Suppressor macrophage treated with lipopolysaccharide for 1 hour (primary cell): Measurements from ENCODE around the gene TTC27.

ENCODE experiments used
- DNase-seq, 3 donors: peaks; one replicate each; pipeline ENCODE4 v3.0.0-alpha.2; 2020 to 2022

TTC27 gene

DNA sequence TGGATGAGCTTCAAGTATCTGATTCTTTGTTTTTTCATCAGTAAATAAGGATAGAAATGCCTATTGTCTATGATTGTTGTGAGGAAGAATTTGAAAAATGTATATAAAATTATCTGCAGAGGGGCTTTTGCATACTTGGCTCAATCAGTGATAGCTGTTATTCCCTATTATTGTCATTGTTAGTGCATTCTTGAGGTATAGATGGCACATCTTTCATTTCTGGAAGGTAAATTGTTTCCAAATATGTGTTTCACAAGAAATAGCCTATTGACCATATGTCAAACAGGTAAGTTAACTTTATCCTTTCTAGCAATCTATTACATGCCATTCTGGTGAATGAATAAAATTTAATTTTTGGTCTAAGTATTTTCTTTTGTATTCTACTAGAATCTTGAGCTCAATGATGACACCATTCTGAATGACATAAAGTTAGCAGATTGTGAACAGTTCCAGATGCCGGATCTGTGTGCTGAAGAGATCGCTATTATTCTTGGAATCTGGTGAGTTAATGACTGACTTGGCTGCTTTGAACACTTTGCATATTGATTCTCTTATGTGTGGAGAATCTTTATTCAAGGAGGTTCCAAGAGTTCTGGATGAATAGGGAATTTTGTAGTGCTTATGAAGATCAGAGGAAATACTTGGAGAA, 44.2 kb downstream of the TTC27 start:
- DNase-seq, result no peak

DNA sequence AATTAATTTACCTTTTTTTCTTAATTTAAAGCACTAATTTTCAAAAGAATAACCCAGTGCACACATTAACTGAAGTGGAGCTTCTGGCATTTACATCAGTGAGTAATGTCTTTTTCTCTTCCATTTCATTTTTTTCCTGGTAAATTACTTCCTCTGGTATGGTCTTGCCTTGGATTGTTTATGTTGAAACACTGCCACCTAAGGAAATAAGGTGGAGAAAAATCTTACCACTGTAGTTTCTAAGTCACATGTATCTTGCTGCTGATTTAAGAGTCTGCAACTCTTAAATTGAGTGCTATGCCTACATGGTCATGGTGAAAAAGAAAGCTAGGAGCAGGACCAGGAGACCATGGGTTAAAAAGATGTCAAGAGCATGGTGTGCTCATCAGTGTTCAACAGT, 51.0 kb downstream of the TTC27 start:
- DNase-seq, result no peak

DNA sequence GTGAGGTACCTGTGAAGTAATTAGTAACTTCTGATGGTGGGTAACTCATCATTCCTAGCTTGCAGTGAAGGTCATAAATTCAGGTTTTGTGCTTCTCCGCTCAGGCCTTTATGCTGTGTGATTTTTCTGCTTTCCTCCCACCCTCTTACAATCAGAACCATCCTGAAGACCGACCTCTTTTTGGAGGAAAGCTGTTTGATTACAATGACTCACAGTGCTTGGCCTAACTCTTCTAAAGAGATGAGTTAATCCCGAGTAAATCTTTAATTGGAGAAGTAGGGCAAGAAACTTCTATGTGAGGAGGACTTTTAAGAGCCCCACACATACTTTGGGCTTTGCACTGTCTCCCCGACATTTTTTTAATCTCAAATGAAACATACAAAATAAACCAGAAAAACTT, 53.1 kb downstream of the TTC27 start:
- no peak for DNase-seq

DNA sequence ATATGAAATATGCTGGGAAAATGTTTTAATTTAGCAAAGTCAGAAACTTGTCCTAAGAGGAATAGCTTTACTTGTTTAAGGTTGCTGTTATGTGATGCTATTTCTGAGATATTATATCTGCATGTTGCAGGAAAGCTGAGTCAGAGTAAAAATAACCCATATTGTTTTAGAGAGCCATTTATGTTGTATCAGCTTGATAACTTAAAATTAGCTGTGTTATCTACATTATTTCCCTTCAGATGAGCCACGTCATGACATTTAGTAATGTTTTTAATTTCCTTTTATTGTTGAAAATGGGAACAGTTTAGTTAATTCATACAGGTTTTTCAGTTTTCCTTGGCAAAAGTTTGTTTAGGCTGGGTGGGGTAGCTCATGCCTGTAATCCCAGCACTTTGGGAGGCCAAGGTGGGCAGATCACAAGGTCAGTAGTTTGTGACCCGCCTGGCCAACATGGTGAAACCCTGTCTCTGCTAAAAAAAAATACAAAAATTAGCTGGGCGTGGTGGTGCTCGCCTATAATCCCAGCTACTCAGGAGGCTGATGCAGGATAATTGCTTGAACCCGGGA, 55.8 kb downstream of the TTC27 start:
- DNase-seq, result no peak

DNA sequence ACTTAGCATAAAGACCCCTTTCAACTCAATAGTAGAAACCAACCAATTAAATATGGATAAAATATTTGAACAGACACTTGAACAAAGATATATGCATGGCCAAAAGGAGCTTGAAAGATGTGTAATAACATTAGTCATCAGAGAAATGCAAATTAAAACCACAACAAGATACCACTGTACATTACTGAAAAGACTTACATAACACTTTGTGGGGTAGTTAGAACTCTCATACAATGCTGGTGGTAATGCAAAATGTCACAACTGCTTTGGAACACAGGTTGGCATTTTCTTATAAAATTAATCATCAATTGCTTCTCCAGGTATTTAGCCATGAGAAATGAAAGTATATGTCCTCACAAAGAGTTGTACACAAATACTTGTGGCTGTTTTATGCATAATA, 60.7 kb downstream of the TTC27 start:
- peak; percentile 7 to 56 (median 54) for DNase-seq

DNA sequence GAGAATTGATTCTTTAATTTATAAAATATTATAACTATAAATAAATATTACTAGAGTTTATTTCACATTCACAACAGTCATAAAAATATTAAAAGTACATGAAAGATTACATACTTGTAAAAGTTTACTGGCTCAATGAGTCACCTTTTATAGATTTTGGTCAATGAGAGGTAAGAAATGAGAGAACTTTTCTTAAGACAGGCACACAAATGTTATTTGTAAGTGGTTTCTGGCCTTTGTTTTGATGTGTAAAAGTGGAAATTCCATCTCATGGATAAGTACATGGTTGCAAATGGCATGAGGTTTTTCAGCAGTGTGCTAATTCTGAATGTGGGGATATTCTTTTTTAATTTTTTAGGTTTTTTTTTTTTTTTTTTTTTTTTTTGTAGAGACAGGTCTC, 63.8 kb downstream of the TTC27 start:
- DNase-seq, result peak; percentile 2 to 29 (median 24)

DNA sequence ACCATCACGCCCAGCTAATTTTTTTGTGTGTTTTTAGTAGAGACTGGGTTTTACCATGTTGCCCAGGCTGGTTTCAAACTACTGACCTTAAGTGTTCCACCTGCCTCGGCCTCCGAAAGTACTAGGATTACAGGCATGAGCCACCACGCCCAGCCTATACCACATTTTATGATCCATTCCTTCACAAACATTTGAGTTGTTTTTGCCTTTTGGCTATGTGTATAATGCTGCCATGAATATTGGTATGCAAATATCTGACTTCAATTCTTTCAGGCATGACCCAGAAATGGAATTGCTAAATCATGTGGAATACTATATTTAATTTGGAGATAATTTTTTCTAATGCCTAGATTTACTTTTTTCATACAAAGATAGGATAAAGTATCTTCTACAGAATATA, 68.6 kb downstream of the TTC27 start:
- no peak for DNase-seq

DNA sequence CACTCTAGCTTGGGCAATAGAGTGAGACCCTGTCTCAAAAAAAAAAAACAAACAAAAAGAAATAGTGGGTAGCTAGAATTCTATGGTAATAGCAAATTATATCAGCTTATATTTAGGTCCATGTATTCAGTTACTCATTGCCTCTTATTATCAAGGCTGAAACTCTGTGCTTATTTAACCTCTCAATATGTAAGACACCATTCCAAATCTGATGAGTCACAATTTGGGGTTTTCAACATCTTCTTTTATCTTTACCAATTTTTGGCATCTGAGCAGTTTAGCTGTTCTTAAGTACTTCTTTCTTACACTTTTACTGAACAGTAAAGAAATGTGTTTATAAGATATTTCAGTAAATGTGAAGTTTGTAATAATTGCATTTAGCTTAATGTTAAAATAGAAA, 69.3 kb downstream of the TTC27 start:
- peak in 1 of 3 donors; percentile 9 for DNase-seq

DNA sequence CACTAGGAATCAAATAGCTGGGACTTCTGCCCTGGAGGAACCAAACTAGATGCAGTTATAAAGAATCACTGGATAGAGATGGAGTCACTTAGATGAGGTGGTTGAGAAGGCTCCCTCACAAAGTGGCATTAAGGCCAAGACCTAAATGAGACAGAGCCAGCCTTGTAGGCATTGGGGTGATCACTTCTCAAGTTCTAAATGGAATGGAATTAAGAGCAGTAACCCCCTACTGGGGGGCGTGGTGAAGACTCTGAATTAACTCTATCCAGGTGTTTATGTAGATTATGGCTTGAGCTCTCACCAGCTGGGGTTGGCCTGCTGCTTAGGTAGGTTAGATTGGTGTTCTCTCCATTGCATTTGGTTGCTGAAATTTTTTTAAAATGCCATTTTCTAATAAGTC, 71.3 kb downstream of the TTC27 start:
- no peak for DNase-seq

DNA sequence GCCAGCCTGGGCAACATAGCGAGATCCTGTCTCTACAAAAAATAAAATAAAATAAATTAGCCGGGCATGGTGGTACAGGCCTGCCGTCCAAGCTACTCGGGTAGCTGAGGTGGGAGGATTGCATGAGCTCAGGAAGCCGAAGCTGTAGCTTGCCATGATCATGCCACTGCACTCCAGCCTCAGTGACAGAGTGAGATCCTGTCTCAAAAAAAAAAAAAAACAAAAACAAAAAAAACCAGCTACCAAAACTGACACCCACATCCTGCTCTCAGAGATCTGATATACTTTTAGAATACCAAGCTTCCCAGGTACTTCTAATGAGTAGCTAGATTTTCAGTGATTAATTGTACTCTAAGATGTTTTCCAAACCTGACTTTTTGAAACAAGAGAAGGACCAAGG, 74.0 kb downstream of the TTC27 start:
- no peak for DNase-seq

DNA sequence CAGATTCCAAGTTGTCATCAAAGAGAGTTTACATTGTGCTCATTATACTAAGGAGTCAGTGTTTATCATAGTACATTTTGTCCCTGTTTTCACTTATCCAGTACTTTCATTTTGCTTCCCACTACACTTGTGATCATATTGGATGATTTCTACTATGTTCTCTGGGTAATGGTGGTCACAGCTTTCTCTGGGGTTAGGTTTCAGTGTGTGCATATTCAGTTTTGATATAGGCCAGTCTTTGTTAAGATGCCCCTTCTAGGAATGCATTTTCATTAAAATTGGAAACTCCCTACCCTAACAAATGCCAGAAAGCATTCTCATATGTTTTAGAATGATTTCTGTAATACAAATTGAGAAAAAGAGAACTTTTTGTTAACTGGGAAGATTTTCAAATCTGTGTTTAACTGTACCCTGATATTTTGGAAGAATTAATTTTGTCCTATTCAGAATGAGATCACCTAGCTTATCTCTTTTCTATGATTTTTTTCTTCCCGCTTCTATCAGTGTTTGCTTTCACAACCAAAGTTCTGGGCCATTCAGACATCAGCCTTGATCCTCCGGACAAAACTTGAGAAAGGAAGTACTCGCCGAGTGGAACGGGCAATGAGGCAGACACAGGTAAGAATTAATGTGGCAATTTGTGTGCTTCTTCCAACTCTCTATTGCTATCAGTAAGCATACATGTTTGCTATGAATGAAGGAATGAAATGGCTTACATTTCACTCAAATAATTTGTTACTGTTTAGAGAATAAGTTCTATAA, 74.6 kb downstream of the TTC27 start:
- no peak for DNase-seq

DNA sequence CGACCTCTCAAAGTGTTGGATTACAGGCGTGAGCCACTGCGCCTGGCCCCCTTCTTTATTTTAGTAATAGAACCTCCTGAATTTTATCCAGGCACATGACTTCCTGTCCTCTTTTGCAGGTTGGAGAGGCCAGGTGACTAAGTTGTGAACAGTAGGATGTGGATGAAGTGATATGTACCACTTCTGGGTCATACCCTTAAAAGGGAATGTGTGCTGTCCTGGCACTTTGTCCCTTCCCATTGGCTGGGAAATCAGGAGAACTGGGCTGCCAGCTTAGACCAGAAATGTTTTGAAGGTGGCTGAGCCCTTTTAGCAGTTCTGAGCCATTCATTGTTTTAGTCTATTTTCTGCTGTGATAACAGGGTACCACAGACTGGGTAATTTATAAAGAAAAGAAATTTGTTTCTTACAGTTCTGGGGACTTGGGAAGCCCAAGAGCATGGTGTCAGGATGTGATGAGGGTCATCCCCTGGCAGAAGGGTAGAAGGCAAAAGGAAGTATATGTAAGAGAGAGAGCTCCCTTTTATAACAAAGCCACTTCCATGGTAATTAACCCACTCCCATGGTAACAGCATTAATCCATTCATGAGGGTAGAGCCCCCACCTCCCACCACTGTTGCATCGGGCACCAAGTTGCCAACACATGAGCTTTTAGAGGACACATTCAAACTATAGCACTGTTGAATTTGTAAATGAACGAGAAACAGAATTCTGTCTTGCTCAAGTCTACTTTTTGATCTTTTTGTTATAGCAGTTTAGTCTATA, 79.1 kb downstream of the TTC27 start:
- no peak for DNase-seq

DNA sequence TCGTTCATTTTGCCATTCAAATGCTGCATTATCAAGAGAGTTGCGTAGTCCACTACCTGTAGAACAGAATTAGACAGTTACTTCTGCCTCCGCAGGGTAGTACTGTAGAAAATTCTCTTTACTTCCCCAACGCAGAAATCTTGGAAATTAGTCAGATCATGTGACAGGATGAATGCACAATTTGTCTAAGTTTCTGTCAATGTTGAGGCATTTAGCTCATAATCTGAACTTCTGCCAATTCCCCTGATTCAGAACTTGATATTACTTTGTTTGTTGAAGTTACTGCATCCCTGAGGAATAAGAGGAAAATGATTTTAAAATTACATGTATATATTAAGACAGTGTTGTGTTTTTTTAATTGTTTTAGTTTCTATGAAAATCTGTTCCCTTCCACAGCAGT, 83.4 kb downstream of the TTC27 start:
- peak; percentile 60 to 76 (median 63) for DNase-seq

DNA sequence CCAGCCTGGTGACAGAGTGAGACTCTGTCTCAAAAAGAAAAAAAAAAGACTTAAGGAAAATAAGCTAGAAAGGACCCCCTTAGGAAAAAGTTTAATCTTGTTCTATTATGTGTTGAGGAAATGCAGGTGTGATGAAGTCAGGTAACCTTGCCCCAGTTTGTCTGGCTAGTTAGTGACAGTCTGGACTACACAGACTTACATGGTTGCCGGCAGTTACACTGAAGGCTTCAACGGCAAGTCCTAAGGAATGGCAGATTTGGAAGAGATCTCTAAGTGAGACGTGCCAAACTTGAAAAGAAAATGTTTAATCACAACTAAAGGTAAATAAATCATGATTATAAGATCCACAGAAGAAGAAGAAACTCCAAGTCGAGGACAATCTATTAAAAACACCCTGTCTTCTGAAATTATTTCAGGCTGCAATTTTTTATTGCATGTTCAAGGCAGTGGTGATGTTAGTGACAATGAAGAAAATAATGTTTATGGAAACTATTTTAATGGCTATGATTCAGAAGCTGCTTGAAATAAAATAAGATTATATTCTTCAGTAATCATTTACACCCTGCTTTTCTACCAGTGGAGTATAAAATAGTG, 84.2 kb downstream of the TTC27 start:
- DNase-seq, result no peak

DNA sequence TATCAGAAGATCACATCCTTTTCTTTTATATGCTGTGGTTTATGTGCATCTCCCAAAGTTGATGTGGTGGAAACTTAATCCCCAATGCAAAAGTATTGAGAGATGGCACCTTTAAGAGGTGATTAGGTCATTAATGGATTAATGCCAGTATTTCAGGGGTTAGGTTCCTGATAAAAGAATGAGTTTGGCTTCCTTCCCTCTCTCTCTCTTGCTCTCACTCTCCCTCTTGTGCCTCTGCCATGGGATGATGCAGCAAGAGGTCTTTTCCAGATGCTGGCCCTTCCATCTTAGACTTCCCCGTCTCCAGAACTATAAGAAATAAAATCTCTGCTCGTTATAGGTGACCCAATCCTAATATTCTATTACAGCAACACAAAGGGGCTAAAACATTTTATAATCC, 85.0 kb downstream of the TTC27 start:
- DNase-seq, result no peak

DNA sequence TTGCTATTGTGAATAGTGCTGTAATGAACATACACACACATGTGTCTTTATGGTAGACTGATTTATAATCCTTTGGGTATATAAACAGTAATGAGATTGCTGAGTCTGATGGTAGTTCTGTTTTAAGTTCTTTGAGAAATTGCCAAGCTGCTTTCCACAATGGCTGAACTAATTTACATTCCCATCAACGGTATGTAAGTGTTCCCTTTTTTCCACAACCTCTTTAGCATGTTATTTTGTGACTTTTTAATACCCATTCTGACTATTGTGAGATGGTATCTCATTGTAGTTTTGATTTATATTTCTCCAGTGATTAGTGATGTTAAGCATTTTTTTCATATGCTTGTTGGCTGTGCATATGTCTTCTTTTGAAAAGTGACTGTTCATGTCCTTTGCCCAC, 86.7 kb downstream of the TTC27 start:
- no peak for DNase-seq

DNA sequence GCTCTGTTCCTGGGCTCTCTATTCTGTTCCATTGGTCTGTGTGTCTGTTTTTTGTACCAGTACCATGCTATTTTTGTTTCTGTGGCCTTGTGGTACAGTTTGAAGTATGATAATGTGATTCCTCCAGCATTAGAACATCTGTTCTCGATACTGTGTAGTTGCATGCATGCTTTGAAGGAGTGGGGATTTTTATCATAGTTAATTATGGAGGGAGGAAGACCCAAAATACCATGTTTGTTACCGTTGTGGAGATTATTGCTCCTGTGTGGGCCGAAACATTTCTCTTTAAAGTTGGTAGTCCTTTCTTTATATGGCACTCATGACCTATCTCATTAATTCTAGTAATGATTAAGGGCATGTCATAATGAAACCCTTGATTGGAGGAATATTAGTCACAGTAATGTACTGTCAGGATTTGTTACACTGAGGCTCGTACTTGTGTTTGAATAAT, 87.6 kb downstream of the TTC27 start:
- no peak for DNase-seq

DNA sequence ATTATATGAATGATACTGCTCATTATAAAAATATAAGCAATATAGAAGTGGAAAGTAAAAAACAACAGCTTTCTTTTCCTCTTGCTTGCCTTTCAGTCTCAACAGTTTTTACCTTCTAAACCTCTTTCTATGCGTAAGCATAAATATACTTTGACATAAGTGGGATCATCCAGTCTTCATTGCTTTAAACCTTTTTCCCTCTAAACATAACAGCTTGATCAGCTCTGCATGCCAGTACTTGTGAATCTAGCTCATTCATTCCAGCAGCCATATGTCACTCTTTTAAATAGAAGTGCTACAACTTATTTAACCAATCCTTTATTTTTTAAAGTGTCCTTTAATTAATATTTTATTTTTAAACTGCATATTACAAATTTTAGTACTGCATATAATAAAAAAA, 88.1 kb downstream of the TTC27 start:
- no peak for DNase-seq

DNA sequence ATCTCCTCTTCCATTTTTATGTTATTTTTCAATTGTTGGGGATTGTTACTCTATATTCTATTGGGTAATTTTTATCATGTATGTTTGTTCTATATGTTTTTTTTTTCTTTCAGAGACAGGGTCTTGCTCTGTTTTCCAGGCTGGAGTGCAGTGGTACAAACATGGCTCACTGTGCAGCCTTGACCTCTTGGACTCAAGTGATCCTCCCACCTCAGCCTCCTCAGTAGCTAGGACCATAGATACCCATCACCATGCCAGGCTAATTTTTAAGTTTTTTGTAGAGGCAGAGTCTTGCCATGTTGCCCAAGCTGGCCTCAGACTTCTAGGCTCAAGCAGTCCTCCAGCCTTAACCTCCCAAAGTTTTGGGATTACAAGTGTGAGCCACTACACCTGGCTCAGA, 88.7 kb downstream of the TTC27 start:
- DNase-seq, result no peak

DNA sequence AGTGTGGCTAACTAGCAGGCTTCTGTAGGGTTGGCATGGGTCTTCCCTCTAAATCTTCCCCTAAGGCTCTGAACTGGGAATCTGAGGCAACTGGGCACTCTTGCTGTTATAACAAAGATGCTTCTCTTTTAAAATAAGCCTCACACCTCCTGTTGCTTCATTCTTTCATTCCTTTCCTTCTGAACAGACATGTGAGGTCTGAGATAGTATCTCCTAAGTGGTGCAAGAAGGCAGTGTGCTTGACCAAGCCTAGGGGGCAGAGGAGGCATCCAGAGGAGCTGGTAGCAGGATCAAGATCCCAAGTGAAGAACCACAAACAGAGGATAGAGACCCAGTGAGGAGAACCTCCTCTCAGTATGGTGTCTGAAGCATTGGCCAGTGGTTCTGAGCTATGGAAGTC, 90.9 kb downstream of the TTC27 start:
- DNase-seq, result no peak

DNA sequence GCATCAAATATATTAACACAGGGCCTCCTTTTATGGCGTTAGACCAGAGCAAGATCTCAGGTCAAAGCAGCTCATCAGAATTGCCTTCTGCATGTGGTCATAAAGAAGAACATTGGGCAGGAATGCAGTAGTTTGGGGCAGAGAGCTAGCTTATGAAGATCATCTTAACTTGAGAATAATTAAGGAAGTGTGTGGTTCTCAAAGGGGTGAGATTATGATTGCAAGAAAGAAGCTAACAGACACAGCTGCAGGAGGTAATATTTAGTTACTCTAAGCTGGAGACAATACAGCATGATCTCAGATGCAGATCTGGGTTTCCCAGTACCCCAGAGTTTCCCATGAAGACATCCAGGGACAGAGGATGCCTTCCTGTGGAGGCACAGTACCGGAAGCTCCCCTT, 91.6 kb downstream of the TTC27 start:
- DNase-seq, result no peak

DNA sequence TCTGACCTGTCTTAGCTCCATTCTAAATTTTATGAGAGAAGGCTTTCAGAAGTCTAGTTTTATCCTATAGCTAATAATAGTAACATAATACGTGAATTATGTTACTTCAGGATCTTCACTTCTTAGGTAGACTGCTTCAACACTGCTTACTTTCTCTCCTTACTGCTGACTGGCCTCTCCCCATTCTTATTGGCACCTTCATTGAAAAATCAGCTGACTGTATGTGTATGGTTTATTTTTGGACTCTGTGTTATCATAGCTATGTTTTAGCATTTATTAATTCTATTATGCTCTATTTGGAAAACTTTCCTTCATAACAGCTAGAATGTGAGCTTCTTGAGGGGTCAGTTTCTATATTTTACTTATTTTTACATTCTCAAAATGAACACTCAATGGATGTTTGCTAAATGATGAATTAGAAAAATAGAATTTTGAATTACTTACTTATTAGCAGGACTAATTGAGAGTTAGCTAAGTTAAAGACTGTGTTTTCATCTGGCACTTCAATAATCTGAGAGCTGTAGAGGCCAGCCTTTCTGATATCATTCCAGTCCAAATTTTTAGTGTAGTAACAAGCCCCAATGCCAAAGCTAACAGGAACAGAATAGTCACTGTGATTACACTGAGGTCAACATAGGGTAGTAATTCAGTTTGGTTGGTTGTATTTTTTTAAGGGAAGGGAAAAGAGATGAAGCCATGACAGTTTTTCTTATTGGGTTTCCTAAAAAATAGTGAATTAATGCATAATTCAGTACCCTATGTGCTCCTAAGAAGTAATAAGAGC, 92.3 kb downstream of the TTC27 start:
- DNase-seq, result no peak
